K562 (cell line): ENCODE results near the gene MYO1B.

Experiments used
- ATF7 ChIP-seq: fragments of 450-650 bp; IDR thresholded peaks from 2 replicates; pipeline ENCODE4 v1.7.1; 2014; ENCODE audit warnings: mild to moderate bottlenecking, moderate library complexity
- CREB1 ChIP-seq, 2 experiments: sonication (generic) in 1 of 2; formaldehyde crosslinking in 1 of 2; IDR thresholded peaks; 2 replicates each; pipeline versions ENCODE4 v1.6.1 to v1.8.0; 2012 to 2022; ENCODE audit warnings: inconsistent platforms in 1 of 2, mild to moderate bottlenecking in 1 of 2, missing genetic modification reagents in 1 of 2, moderate library complexity in 1 of 2
- CTCF ChIP-seq, 3 experiments: IDR thresholded peaks in 2 of 3; conservative IDR thresholded peaks in 1 of 3; 2 replicates each; pipeline ENCODE4 v1.5.1; 2011 to 2012; ENCODE audit warnings: low read length in 3 of 3, mild to moderate bottlenecking in 3 of 3, control low read depth in 2 of 3, improper control_type of control experiment in 1 of 3, inconsistent platforms in 1 of 3, low read depth in 1 of 3, mixed read lengths in 1 of 3, moderate library complexity in 1 of 3; ENCODE audit not compliant: insufficient read depth in 2 of 3
- EZH2 ChIP-seq: IDR thresholded peaks from 2 replicates; pipeline ENCODE4 v1.6.1; 2012; ENCODE audit warnings: low read depth, mild to moderate bottlenecking, inconsistent platforms, low read length, borderline replicate concordance
- GATA2 ChIP-seq: sonication (generic); formaldehyde crosslinking; IDR thresholded peaks from 2 replicates; pipeline ENCODE4 v1.4.0; 2020; ENCODE audit warnings: mild to moderate bottlenecking, missing genetic modification reagents
- HDAC6 ChIP-seq: IDR thresholded peaks from 2 replicates; pipeline ENCODE4 v1.6.1; 2012; ENCODE audit warnings: low read depth, mild to moderate bottlenecking, control low read depth, inconsistent platforms, low read length, moderate library complexity
- KAT8 ChIP-seq: fragments of 450-650 bp; IDR thresholded peaks from 2 replicates; pipeline ENCODE4 v1.6.1; 2016; ENCODE audit warnings: low read depth, mild to moderate bottlenecking
- NFXL1 ChIP-seq: fragments of 450-650 bp; formaldehyde crosslinking; IDR thresholded peaks from 2 replicates; pipeline ENCODE4 v1.4.0; 2021; ENCODE audit warnings: mild to moderate bottlenecking
- PHTF2 ChIP-seq: fragments of 250-450 bp; sonication (Bioruptor Pico); IDR thresholded peaks from 2 replicates; pipeline ENCODE4 v1.5.0; 2021; ENCODE audit warnings: mild to moderate bottlenecking
- ZBTB49 ChIP-seq: sonication (generic); formaldehyde crosslinking; IDR thresholded peaks from 2 replicates; pipeline ENCODE4 v1.8.0; 2022; ENCODE audit warnings: missing genetic modification reagents, mild to moderate bottlenecking, borderline replicate concordance
- ZFP36 ChIP-seq: fragments of 150-350 bp; IDR thresholded peaks from 2 replicates; pipeline ENCODE4 v1.6.1; 2018; ENCODE audit warnings: low read length, low read depth; ENCODE audit not compliant: partially characterized antibody

- TF ChIP-seq ZFP36, result no peak
- no peak for TF ChIP-seq CTCF (IDR thresholded peaks at IDR 0.05 in 2 of 3, conservative IDR thresholded peaks at IDR 0.05 in 1 of 3; ENCODE audit: insufficient read depth in 2 of 3, low read depth in 1 of 3, low read length in 3 of 3)
- no peak for TF ChIP-seq GATA2
- TF ChIP-seq CREB1 (IDR thresholded peaks at IDR 0.05), result no peak
- TF ChIP-seq CREB1 (CRISPR knock-in tag; IDR thresholded peaks at IDR 0.05), result no peak
- no peak for TF ChIP-seq HDAC6
- no peak for TF ChIP-seq PHTF2
- no peak for TF ChIP-seq NFXL1 (CRISPR knock-in tag)
- no peak for TF ChIP-seq EZH2
- TF ChIP-seq ZBTB49 (CRISPR knock-in tag), result no peak
- no peak for TF ChIP-seq ATF7
- TF ChIP-seq KAT8, result no peak
Observed at GRCh38 chr2:191410646-191411436, 165.6 kb downstream of the MYO1B start.
